Gastroesophageal sphincter (tissue), 3 donors: ENCODE results near the gene ADAMTS4.

Experiments used
- EP300 ChIP-seq: sonication (generic); formaldehyde crosslinking; IDR thresholded peaks from one replicate; pipeline ENCODE4 v1.6.1; 2017; ENCODE audit warnings: antibody characterized with exemption, mild to moderate bottlenecking
- TF ChIP-seq, protein P1 (sequence below), 4 experiments: fragments of 200-600 bp in 2 of 4; fragments of 450-650 bp in 2 of 4; sonication (generic) in 1 of 4; IDR thresholded peaks; one replicate each; pipeline ENCODE4 v1.5.1; 2017 to 2019; ENCODE audit warnings: antibody characterized with exemption in 4 of 4, mild to moderate bottlenecking in 2 of 4, moderate library complexity in 2 of 4

DNA sequence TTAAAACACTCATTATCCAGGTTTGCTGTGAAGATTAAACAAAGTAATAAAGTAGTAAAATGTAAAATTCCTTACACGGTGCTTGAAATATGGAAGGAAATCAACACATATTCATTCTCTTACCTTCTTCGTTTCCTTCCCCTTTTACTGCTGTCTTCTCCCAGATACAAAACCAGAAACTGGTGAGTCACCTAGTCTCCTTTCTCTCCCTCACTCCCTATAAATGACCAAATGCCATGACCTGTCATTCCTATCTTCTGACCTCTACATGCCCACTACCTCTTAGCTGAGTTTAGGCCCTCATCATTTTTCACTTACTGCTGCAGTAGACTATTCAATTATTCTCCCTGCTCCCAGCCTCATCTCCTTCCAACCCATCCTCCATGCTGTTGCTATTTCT, 43.5 kb upstream of the ADAMTS4 start:
- no peak for TF ChIP-seq EP300
- TF ChIP-seq, protein P1, sequence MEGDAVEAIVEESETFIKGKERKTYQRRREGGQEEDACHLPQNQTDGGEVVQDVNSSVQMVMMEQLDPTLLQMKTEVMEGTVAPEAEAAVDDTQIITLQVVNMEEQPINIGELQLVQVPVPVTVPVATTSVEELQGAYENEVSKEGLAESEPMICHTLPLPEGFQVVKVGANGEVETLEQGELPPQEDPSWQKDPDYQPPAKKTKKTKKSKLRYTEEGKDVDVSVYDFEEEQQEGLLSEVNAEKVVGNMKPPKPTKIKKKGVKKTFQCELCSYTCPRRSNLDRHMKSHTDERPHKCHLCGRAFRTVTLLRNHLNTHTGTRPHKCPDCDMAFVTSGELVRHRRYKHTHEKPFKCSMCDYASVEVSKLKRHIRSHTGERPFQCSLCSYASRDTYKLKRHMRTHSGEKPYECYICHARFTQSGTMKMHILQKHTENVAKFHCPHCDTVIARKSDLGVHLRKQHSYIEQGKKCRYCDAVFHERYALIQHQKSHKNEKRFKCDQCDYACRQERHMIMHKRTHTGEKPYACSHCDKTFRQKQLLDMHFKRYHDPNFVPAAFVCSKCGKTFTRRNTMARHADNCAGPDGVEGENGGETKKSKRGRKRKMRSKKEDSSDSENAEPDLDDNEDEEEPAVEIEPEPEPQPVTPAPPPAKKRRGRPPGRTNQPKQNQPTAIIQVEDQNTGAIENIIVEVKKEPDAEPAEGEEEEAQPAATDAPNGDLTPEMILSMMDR (IDR thresholded peaks at IDR 0.05) = no peak
